Central memory CD8-positive, alpha-beta T cell (primary cell): Measurements from ENCODE around the gene LRIT3.

ENCODE experiments used
- ATAC-seq: fragments of 150-1000 bp; cut with Tn5 transposase; replicated peaks from 2 replicates; pipeline ENCODE4 v1.10.0; 2022; ENCODE audit warnings: mild to moderate bottlenecking, moderate FRiP score, moderate number of reproducible peaks; ENCODE audit not compliant: poor library complexity, severe bottlenecking; ENCODE audit errors: extremely low read depth
- DNase-seq, 2 donors: peaks; one replicate each; pipeline ENCODE4 v3.0.0; 2021; ENCODE audit warnings: low spot score in 2 of 2
- H3K27ac Mint-ChIP-seq: one replicate; pipeline ENCODE4 v1.8.0; 2022; ENCODE audit warnings: low read depth, mild to moderate bottlenecking, moderate library complexity, mixed read lengths
- H3K27me3 Mint-ChIP-seq: one replicate; pipeline ENCODE4 v1.8.0; 2022; ENCODE audit warnings: mixed read lengths
- H3K36me3 Mint-ChIP-seq: one replicate; pipeline ENCODE4 v1.8.0; 2022; ENCODE audit warnings: mild to moderate bottlenecking, moderate library complexity, mixed read lengths; ENCODE audit not compliant: insufficient read depth
- H3K4me1 Mint-ChIP-seq: one replicate; pipeline ENCODE4 v1.8.0; 2022; ENCODE audit warnings: mixed read lengths
- H3K4me3 Mint-ChIP-seq: one replicate; pipeline ENCODE4 v1.8.0; 2022; ENCODE audit warnings: mild to moderate bottlenecking, moderate library complexity, mixed read lengths
- H3K9me3 Mint-ChIP-seq: one replicate; pipeline ENCODE4 v1.8.0; 2022; ENCODE audit warnings: mixed read lengths

Gene LRIT3

GRCh38 chr4:109879636-109880314 is 31.9 kb downstream of the LRIT3 start:
- H3K36me3 Mint-ChIP-seq = no peaks in the 10 kb centered on the region
- peaks cover 64% of the 10 kb centered on the region for H3K27me3 Mint-ChIP-seq
- H3K27ac Mint-ChIP-seq = no peak overlapping the region

GRCh38 chr4:109886303-109886702 is 38.4 kb downstream of the LRIT3 start:
- peaks cover 10% of the 10 kb centered on the region for H3K27me3 Mint-ChIP-seq
- no peaks in the 10 kb centered on the region for H3K9me3 Mint-ChIP-seq
- no peak overlapping the region for H3K4me3 Mint-ChIP-seq
- ATAC-seq (no peak), DNase-seq (no peak)
- no peaks in the 10 kb centered on the region for H3K36me3 Mint-ChIP-seq
- no peaks in the 10 kb centered on the region for H3K4me1 Mint-ChIP-seq
- no peak overlapping the region for H3K27ac Mint-ChIP-seq

More at GRCh38 chr4:109879636-109880314, 31.9 kb downstream of the LRIT3 start:
- Mint-ChIP-seq H3K4me1 (no peaks in the 10 kb centered on the region), H3K9me3 (no peaks in the 10 kb centered on the region), H3K4me3 (no peak overlapping the region)
- ATAC-seq (no peak), DNase-seq (no peak)

GRCh38 chr4:109887071-109887470 is 39.2 kb downstream of the LRIT3 start:
- Mint-ChIP-seq H3K27me3 (peaks cover 3% of the 10 kb centered on the region), H3K4me1 (no peaks in the 10 kb centered on the region), H3K4me3 (no peak overlapping the region), H3K9me3 (no peaks in the 10 kb centered on the region), H3K27ac (no peak overlapping the region), H3K36me3 (no peaks in the 10 kb centered on the region)
- no peak for ATAC-seq
- DNase-seq = no peak

GRCh38 chr4:109890076-109890475 is 42.2 kb downstream of the LRIT3 start:
- no peak for DNase-seq
- no peak for ATAC-seq
- Mint-ChIP-seq H3K27ac (no peak overlapping the region), H3K9me3 (no peaks in the 10 kb centered on the region), H3K4me1 (no peaks in the 10 kb centered on the region), H3K4me3 (no peak overlapping the region), H3K27me3 (no peaks in the 10 kb centered on the region), H3K36me3 (no peaks in the 10 kb centered on the region)

GRCh38 chr4:109902559-109903251 is 54.8 kb downstream of the LRIT3 start:
- H3K27ac Mint-ChIP-seq = no peak overlapping the region
- H3K9me3 Mint-ChIP-seq = no peaks in the 10 kb centered on the region
- DNase-seq (no peak), ATAC-seq (no peak)
- no peaks in the 10 kb centered on the region for H3K36me3 Mint-ChIP-seq
- peaks cover 47% of the 10 kb centered on the region for H3K27me3 Mint-ChIP-seq
- no peak overlapping the region for H3K4me3 Mint-ChIP-seq
- no peaks in the 10 kb centered on the region for H3K4me1 Mint-ChIP-seq

- Mint-ChIP-seq H3K4me1 (no peaks in the 10 kb centered on the region), H3K27me3 (peaks cover 70% of the 10 kb centered on the region), H3K9me3 (no peaks in the 10 kb centered on the region), H3K4me3 (no peak overlapping the region), H3K27ac (no peak overlapping the region), H3K36me3 (no peaks in the 10 kb centered on the region)
- ATAC-seq = no peak
- no peak for DNase-seq
Measured at GRCh38 chr4:109908731-109909130, 60.8 kb downstream of the LRIT3 start.

GRCh38 chr4:109910256-109910655 is 62.3 kb downstream of the LRIT3 start:
- Mint-ChIP-seq H3K27ac (no peak overlapping the region), H3K27me3 (peaks cover 71% of the 10 kb centered on the region)

GRCh38 chr4:109912706-109913595 is 65.0 kb downstream of the LRIT3 start, which contains the start of gene EGF:
Gene EGF (plus strand): TSS chr4:109912883. CDS start chr4:109913336, 453 bp downstream.
- H3K4me1 Mint-ChIP-seq = no peaks in the 10 kb centered on the region
- ATAC-seq = no peak
- H3K27ac Mint-ChIP-seq = no peak within 1 kb of the TSS
- no peak within 1 kb of the TSS for H3K4me3 Mint-ChIP-seq
- H3K36me3 Mint-ChIP-seq = no peaks in the 10 kb centered on the region
- no peak for DNase-seq
- peaks cover 57% of the 10 kb centered on the region for H3K27me3 Mint-ChIP-seq
- no peaks in the 10 kb centered on the region for H3K9me3 Mint-ChIP-seq

More at GRCh38 chr4:109910256-109910655, 62.3 kb downstream of the LRIT3 start:
- Mint-ChIP-seq H3K36me3 (no peaks in the 10 kb centered on the region), H3K4me3 (no peak overlapping the region), H3K9me3 (no peaks in the 10 kb centered on the region), H3K4me1 (no peaks in the 10 kb centered on the region)
- no peak for ATAC-seq
- DNase-seq = no peak

- no peak overlapping the region for H3K27ac Mint-ChIP-seq
- DNase-seq (no peak), ATAC-seq (no peak)
- H3K4me1 Mint-ChIP-seq = no peaks in the 10 kb centered on the region
- H3K27me3 Mint-ChIP-seq = peaks cover 65% of the 10 kb centered on the region
- H3K9me3 Mint-ChIP-seq = no peaks in the 10 kb centered on the region
- H3K36me3 Mint-ChIP-seq = no peaks in the 10 kb centered on the region
- H3K4me3 Mint-ChIP-seq = no peak overlapping the region
Measured at GRCh38 chr4:109913596-109914241, 65.8 kb downstream of the LRIT3 start.

GRCh38 chr4:109914322-109914721 is 66.4 kb downstream of the LRIT3 start:
- Mint-ChIP-seq H3K36me3 (no peaks in the 10 kb centered on the region), H3K9me3 (no peaks in the 10 kb centered on the region), H3K27me3 (peaks cover 66% of the 10 kb centered on the region), H3K27ac (no peak overlapping the region), H3K4me3 (no peak overlapping the region), H3K4me1 (no peaks in the 10 kb centered on the region)
- DNase-seq = no peak
- ATAC-seq = no peak

- H3K9me3 Mint-ChIP-seq = no peaks in the 10 kb centered on the region
- H3K27me3 Mint-ChIP-seq = peaks cover 61% of the 10 kb centered on the region
- H3K4me1 Mint-ChIP-seq = no peaks in the 10 kb centered on the region
- no peak overlapping the region for H3K4me3 Mint-ChIP-seq
- no peak overlapping the region for H3K27ac Mint-ChIP-seq
- ATAC-seq = no peak
- DNase-seq = no peak
- no peaks in the 10 kb centered on the region for H3K36me3 Mint-ChIP-seq
Measured at GRCh38 chr4:109915385-109916026, 67.6 kb downstream of the LRIT3 start.

GRCh38 chr4:109916027-109916409 is 68.1 kb downstream of the LRIT3 start:
- Mint-ChIP-seq H3K9me3 (no peaks in the 10 kb centered on the region), H3K36me3 (no peaks in the 10 kb centered on the region), H3K27me3 (peaks cover 61% of the 10 kb centered on the region), H3K4me1 (no peaks in the 10 kb centered on the region), H3K4me3 (no peak overlapping the region), H3K27ac (no peak overlapping the region)
- DNase-seq (no peak), ATAC-seq (no peak)
